GM12891 (cell line): ENCODE results near the gene PPM1G.

ENCODE experiments used
- DNase-seq: peaks from one replicate; pipeline ENCODE4 v3.0.0; 2011; ENCODE audit warnings: low spot score; ENCODE audit not compliant: insufficient read length
- FAIRE-seq: peaks from 2 replicates; lab custom pipeline; 2011; peaks lifted over from hg19 to GRCh38; lab: Jason Lieb, UNC
- PAX5 ChIP-seq: IDR thresholded peaks from 2 replicates; pipeline ENCODE4 v1.6.1; 2011; ENCODE audit warnings: low read length, moderate library complexity, mild to moderate bottlenecking; ENCODE audit not compliant: insufficient read depth, severe bottlenecking
- POLR2A ChIP-seq: IDR thresholded peaks from 2 replicates; pipeline ENCODE4 v1.6.1; 2011; ENCODE audit warnings: low read depth, low read length, control low read depth
- POLR2AphosphoS5 ChIP-seq: IDR thresholded peaks from 2 replicates; pipeline ENCODE4 v1.6.1; 2011; ENCODE audit warnings: low read depth, low read length, control low read depth
- POU2F2 ChIP-seq: IDR thresholded peaks from 2 replicates; pipeline ENCODE4 v1.6.1; 2011; ENCODE audit warnings: low read depth, mild to moderate bottlenecking, control low read depth, low read length, moderate library complexity
- SPI1 ChIP-seq: IDR thresholded peaks from 2 replicates; pipeline ENCODE4 v1.6.1; 2011; ENCODE audit warnings: low read depth, low read length, control low read depth
- TAF1 ChIP-seq: IDR thresholded peaks from 2 replicates; pipeline ENCODE4 v1.6.1; 2011; ENCODE audit warnings: low read depth, low read length, control low read depth

The PPM1G gene

DNA sequence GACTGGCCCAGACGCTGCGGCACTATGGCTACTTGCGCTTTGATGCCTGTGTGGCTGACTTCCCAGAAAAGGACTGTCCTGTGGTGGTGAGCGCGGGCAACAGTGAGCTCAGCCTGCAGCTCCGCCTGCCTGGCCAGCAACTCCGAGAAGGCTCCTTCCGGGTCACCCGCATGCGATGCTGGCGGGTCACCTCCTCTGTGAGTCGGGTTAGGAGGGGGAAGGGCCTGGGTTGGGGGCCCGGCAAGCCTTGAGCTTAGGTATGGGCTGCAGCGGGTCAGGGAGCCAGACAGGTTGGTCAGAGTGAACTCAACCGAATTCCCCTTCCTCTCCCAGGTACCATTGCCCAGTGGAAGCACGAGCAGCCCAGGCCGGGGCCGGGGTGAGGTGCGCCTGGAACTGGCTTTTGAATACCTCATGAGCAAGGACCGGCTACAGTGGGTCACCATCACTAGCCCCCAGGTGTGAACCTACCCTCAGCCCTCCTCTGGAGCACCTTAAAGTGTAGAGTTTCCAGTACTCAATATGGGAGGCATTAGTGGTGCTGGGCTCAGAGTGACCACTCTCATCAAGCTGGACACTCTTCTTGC is 33.8 kb downstream of the PPM1G start:
- FAIRE-seq (no peak), DNase-seq (no peak)

DNA sequence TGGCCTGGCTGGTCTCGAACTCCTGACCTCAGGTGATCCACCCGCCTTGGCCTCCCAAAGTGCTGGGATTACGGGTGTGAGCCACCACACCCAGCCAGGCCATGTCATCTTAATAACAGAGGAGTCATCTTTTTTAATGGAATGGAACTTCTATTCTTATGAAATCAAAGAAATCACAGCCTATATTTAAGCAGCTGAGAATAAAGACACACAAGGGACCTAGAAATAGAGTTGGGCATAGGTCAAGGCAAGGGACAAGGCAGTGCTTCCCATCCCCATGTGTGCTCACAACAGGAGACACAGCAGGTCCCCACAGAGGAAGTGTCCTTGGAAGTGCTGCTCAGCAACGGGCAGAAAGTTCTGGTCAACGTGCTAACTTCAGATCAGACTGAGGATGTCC is 35.8 kb downstream of the PPM1G start:
- DNase-seq = no peak
- TF ChIP-seq POLR2AphosphoS5 (peak; percentile 52; the same call in 1 of the 2 replicates), POLR2A (no peak)
- no peak for FAIRE-seq

More for the DNA sequence above, 33.8 kb downstream of the PPM1G start:
- TF ChIP-seq SPI1 (no peak), TAF1 (no peak), POLR2AphosphoS5 (no peak), POLR2A (no peak; the same call in none of the 2 replicates), POU2F2 (no peak), PAX5 (no peak)

DNA sequence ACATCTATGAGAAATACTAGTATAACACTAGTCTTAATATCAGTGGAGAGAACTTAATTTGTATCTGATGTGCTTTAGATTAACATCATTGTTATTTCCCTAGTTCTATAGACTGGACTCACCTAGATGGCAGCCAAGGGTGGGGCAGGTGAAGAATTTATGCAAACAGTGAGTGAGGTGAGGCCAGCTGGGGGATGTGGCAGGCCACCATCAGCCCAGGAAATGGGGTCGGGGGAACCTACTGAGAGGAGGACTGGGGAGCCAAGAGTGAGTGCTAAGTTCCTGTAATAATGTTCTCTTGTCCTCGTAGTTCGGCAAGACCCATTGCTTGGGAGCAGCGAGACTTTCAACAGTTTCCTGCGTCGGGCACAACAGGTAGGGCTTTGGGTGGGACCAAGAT is 36.5 kb downstream of the PPM1G start:
- TF ChIP-seq PAX5 (no peak), POLR2AphosphoS5 (no peak), POU2F2 (no peak), SPI1 (no peak), TAF1 (no peak)
- no peak for DNase-seq
- no peak for FAIRE-seq

DNA sequence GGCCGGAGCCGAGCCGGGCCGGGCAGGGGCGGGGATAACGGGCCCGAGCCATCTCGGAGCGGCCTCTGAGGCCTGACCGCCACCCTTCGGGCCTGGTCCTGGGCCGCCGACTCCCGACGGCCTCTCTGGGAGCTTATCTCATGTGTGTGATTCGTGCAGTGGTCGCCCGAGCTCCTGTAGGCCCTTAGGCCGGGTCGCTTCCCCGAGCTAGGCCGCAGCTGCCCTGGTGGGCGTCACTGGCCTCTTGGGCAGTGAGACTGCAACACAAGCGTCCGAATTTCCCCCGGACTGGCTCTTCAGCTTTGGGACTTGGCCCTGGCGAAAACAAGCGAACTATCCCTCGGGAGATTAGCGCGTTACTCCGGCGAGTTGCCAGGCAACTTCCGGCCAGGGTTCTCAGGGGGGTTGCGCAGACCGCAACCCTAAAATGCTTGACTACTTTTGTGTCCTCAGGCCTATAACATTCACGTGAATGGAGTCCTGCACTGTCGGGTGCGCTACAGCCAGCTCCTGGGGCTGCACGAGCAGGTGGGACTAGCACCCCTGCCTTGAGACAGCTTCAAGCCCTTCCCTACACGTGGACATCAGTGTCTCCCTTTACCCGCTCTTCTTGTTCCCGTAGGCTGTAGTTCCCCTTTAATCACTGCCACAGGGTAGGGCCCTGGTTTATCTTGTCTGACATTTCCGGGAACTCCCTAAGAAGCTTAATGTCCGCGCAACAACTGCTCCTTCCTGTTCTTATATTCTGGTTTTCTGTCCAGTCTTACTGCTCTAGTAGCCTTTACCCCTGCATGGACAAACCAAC is 38.4 kb downstream of the PPM1G start:
- DNase-seq (peak; percentile 26), FAIRE-seq (peak; percentile 47)
- TF ChIP-seq PAX5 = no peak
- TF ChIP-seq POLR2AphosphoS5 = peak; percentile 62
- TF ChIP-seq SPI1 = no peak
- TF ChIP-seq POLR2A = peak; percentile 69
- peak; percentile 38; the same call in 1 of the 2 replicates for TF ChIP-seq POU2F2
- TF ChIP-seq TAF1 = peak; percentile 16; the same call in 1 of the 2 replicates

DNA sequence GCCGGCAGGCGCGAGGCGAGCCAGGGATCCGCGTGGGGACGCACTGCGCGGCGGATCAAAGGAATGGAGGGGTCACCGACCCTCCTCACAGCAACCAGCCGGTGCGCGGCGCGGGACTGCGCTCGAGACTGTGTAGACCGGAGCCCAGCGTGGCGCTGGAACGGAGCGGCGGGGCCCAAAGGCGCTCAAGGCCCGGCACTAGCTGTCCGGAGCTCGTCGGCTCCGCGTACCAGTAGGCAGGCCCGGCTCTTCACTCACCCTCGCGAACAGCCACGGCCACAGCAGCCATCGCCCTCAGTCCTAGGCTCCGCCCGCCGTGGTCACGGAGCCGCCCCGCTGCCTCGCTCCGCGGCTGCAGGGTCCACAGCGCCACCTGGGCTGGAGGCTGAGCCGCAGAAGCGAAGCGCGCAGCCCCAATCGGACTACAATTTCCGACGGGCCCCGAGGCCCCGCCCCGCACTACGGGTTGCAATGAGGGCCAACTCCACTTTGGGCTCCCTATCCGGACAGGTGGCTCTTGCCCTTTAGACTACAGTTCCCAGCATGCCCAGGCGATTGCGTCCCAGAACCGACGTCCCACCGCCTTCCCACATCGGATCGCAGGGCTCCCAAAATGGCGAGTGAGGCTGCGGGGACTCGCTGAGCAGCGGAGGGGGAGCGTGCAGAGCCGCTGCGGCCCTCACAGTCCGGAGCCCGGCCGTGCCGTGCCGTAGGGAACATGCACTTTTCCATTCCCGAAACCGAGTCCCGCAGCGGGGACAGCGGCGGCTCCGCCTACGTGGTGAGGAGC is 39.2 kb downstream of the PPM1G start, which contains the start of the genes EIF2B4 and SNX17:
Gene EIF2B4, minus strand, starts transcription at position 313 of the 790 bp plus-strand sequence. Its CDS starts 24 bp downstream, at position 289.
Gene SNX17, plus strand, starts transcription at position 591 of the 790 bp plus-strand sequence. Its CDS starts 128 bp downstream, at position 719.
- TF ChIP-seq TAF1 = peak; percentile 96
- peak; percentile 52 for TF ChIP-seq POU2F2
- peak; percentile 91 for TF ChIP-seq POLR2AphosphoS5
- TF ChIP-seq POLR2A = peak; percentile 94
- TF ChIP-seq PAX5 = peak; percentile 85
- TF ChIP-seq SPI1 = no peak
- DNase-seq (peak; percentile 94), FAIRE-seq (peak; percentile 99)

DNA sequence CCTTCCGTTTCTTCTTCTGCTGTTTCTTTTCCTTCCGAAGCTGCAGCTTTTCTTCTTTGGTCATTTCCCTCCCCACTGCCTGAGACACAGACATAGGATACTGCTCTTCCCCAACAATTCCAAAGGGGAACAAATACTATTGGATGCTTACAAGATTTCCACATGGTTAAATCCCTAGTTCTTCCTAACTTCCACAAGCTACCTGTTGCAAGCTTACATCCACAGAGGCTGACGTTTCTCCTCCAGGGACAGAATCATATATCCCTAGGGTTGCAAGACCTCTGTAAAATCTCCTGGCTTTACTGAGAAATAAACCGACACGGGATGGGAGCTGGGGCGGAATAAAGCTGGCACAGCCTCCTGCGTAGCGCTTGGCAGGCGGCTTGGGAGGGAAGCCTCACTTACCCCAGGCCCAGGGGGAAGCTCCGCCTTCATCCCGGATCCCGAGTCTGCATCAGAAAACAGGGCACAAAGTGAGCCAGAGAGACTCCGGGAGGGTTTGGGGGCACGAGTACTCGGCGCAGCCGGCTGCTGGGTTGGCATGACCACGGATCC is 39.8 kb downstream of the PPM1G start:
- no peak for DNase-seq
- FAIRE-seq = peak; percentile 20
- TF ChIP-seq POLR2A (no peak), POLR2AphosphoS5 (no peak), SPI1 (no peak), TAF1 (no peak), POU2F2 (no peak), PAX5 (no peak)

DNA sequence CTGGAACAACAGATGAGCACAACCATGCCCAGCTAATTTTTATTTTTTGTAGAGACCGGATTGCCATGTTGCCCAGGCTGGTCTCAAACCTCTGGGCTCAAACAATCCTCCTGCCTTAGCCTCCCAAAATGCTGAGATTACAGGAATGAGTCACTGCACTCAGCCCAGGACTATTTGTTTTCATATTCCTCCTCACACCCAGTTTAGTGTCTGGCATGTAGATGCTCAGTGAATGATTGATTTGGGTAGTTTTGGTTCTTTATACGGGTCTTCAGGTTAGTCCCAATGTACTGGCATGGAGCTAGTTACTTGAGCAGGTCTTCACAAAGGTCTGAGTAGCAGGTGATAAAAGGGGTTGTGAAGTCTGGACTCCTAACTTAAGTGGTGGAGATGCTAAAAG is 45.5 kb downstream of the PPM1G start:
- TF ChIP-seq POU2F2 = no peak
- no peak for TF ChIP-seq SPI1
- no peak for TF ChIP-seq POLR2A
- no peak for TF ChIP-seq PAX5
- no peak for TF ChIP-seq POLR2AphosphoS5
- no peak for TF ChIP-seq TAF1

DNA sequence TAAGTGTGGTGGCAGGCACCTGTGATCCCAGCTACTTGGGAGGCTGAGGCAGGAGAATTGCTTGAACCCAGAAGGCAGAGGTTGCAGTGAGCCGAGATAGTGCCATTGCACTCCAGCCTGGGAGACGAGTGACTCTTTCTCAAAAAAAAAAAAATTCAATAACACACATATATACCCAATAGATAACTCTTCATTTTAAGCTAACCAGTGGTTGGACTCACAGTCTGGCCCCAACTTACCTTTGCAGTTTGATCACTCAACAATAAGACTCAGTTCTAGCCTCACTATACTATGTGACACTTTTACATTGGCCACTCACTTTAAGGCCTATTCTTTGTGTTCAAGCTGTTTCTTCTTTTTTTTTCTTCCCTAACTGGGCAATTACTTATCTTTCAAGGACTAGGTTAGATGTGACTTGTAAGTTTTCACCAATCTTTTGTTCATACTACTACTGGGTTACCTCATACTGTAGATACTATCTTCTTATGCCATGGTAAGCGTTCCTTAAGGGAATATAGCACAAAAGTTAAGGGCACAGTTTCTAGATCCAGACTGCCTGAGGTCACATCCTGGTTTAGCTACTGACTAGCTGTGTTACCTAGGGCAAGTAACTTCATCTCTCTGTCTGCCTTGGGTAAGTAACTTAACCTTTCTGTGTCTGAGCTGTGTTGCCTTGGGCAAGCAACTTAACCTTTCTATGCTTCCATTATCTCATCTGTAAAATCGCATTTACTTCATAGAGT is 46.5 kb downstream of the PPM1G start:
- no peak for FAIRE-seq
- TF ChIP-seq TAF1 = no peak
- no peak for TF ChIP-seq PAX5
- TF ChIP-seq POLR2A = no peak
- TF ChIP-seq SPI1 = no peak
- no peak for TF ChIP-seq POLR2AphosphoS5
- TF ChIP-seq POU2F2 = no peak
- DNase-seq = no peak

More for the DNA sequence above, 45.5 kb downstream of the PPM1G start:
- FAIRE-seq = no peak
- DNase-seq = no peak
